HG03280 (cell line): ENCODE results near the gene PCARE.
A peak's percentile ranks its signal among the peaks of the same experiment; 100 is the strongest.

ENCODE experiments used
- ATAC-seq: cut with Tn5 transposase; IDR thresholded peaks from one replicate; pipeline ENCODE4 v1.9.1; 2021; ENCODE audit warnings: mild to moderate bottlenecking, moderate library complexity; ENCODE audit not compliant: unreplicated experiment

PCARE gene

DNA sequence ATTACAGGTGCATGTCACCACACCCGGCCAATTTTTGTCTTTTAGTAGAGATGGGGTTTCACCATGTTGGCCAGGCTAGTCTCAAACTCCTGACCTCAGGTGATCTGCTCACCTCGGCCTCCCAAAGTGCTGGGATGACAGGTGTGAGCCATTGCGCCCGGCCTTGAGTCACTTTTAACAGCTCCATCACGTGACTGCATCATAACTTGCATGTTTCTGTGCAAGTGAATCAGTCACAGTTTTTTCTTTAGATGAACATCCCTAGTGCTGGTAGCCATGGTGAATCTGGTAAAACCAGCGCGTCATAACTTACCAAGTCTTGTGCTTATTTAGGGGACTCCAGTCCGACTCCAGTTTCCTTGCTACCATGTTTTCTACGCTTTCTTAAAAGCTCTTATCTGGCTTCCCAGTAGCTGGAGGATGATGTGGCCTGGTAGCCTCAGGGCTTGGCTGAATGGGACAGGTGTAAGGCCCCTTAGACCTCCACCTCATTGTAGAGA lies 33.1 kb downstream of the PCARE start:
- ATAC-seq = no peak

DNA sequence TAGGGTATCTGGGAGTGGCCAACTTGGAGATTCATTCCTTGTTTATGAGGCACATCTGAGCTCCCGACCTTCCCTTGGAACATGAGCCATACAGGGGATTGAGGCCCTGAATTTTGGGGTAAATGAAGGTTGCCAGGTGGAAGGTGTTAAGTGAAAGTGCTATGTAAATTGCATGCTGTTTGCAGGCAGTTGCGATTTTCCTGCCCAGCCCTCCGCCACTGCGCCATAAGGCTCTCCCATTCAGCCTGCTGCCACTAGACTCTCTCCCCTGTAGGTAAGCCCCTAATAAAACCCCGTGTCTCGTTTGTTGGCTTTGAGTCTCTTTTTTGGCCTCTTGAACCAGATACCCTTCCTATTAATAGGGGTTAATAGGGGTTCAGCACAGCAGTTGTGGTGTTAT lies 33.8 kb downstream of the PCARE start:
- ATAC-seq = no peak

DNA sequence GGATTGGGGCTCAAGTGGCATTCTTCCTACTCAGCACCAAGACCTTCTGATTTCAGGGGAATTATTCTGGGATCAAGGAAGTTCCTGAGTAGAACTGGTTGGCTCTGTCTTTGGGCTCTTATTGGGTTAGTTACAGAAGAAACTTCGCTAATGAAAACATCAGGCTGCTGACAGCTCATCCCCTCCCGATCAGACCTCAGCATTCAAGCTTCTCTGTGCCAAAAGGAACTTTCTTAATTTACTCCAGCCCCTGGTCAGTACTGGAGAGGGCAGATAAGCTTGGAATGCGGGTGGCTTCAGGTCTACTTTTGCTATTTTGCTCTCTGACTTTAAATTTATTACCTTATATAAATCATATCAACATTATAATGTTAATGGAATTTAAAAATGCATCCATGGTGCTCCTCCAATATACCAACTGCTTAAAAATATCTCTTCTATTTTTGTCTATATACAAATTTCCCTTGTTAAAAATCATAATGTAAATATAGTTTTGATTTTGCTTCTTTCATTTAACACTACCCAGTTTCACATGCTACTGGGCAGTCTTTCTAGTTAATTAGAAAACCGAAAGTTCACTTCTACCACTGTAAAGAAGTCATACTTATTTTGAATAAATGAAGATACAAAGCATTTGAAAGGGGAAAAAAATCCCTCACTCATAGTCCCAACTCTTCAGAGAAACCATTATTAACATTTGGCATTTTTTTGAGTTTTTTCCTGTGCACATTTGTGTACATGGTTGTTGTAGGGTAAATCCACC lies 34.4 kb downstream of the PCARE start:
- peak; percentile 69 for ATAC-seq

DNA sequence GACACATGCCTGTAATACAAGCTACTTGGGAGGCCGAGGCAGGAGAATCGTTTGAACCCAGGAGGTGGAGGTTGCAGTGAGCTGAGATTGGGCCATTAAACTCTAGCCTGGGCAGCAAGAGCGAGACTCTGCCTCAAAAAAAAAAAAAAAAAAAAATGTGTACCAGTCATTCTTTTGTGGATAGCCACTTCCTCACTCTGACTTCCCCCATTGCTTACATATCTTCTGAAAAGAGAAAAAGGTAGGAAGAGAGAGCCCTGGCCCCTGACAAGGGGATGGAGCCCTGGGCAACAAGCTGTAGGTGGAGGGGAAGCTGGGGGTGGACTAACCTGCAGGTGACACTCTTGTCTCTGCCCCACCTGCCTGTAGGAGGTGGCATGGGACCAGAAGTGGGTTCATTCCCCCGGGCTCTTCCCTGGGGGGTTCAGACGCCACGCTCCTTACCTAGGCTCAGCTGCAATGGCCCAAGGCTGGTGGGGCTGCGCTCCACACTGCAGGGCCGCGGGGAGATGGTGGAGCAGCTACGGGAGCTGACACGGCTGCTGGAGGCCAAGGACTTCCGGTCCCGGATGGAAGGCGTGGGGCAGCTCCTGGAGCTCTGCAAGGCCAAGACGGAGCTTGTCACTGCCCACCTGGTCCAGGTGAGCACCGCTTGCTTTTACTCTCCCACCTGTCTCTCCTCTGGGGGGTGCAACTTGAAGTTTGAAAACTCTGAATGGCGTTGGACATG lies 39.1 kb downstream of the PCARE start:
- ATAC-seq = no peak

DNA sequence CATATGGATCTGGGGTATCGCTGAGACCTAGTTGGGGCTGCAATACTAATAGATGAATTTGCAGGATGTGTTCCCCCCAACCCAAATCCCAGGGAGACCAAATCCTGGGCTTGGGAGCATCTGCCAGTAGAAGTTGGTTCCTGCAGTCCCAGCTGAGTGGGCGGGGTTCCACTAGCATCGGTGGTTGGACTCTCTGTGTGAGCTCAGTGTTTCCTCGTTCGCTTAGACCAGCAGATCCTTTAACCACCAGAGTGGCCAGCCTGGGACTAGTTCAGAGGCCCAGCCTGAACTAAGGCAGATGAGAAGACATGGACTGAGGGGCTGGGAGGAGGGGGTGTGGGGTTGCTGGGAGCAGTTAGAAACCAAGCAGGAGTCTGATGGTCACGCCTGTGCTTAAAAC lies 40.7 kb downstream of the PCARE start:
- ATAC-seq = no peak

DNA sequence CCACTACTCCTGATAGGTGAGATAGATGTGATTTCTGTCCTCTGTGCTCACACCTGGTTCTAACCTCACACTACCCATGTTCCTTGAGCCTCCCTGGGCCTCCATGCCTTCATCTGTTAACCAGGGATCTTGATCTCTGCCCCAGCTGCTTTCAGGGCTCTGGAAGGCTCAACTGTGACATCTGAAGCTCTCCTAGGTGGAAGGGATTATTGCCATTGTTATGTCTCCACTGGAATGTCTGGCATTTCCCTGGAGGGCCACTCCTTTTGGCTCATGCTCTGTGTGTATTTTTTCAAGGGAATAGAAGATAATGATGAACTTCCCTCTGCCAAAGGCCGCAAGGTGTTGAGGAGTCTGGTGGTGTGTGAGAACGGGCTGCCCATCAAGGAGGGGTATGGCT lies 41.2 kb downstream of the PCARE start:
- no peak for ATAC-seq

DNA sequence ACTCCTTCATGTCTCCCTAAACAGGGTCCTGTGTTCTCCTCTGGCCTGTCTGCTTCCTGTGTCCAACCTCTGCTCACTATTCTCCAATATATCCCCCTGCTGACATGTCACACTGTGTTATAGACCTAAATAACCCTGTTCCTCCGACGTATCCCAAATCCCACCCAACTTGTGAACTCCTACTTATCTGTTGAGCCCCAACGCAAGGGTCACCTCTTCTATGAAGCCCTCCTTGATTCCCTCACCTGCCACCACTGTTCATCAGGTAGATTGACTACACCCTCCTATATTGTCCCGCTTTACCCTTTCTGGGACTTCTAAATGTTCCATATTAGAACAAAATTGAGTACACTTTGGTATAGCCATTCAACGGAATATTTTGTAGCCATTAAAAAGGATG lies 42.1 kb downstream of the PCARE start:
- no peak for ATAC-seq

DNA sequence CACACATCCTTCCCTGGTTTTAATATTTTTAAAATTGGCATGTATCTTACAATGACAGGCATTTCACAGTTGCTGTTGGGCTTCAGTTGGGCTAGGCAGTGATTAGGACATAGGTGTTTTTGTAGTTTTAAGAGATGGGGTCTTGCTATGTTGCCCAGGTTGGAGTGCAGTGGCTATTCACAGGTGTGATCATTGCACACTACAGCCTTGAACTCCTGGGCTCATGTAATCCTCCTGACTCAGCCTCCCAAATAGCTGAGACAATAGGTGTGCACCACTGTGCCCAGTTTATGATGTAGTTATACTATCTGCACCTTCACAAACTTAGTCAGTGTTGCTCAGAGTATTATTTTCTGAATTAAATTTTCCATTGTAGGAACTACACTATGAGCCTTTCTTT lies 43.3 kb downstream of the PCARE start:
- no peak for ATAC-seq

DNA sequence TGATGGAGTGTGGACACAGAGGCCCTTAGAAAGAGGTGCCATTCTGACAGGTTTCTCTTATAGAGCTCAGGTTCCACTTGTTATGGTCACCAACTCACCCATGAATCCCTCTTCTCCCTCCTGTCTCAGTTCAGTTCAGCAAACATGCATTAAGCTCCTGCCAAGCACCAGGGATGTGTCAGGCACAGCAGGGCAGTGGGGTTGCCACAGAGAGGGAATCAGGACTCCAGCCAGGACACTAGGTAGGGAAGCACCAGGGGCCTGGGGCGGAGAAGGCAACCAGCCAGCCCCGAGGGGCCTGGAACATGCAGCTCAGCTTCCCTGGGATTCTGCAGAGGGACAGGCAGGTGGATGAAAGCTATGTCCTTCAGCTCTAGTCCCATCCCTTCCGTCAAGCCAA lies 48.6 kb downstream of the PCARE start:
- ATAC-seq = no peak

DNA sequence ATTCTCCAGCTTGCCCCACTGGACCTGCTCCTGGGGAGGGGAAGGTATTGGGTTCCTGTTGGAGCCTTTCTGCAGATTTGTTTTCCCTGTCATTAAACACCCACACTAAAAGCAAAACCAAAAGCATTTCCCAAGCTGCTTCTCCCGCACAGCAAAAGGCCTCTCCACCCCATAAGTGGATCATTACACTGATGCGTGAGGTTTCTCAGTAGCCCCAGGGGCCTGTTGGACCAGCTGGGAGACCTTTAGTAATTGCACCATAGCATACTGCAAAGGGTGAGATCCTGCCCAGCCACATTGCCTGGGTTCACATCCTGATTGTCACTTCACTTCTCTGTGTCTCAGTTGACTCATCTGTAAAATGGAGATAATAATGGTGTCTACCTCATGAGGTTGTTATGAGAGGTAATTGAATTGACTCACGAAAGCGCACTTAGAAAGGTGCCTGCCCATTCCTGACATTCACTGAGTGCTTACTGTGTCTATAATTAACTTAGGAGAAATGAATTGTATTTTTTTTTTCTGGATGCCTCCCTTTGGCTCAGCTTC lies 49.4 kb downstream of the PCARE start:
- ATAC-seq = no peak

DNA sequence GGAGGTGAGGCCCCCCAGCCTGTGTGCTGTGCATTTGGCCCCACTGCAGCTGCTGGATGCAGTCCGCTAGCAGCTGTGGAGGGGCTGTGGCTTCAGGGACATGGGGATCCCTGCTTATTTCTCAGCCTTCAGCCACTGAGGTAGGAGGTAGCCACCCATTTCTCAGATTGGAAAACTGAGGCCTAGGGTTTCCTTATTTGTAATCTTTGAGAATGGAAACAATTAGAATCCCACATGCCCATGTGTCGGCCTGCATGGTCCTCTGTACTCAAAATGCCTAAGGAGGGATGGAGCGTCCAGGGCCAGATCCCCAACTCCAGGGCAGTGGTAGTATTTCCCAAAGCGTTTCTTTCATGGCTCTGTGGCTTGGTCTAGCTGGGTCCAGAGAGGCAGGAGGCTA lies 51.1 kb downstream of the PCARE start:
- ATAC-seq = no peak

DNA sequence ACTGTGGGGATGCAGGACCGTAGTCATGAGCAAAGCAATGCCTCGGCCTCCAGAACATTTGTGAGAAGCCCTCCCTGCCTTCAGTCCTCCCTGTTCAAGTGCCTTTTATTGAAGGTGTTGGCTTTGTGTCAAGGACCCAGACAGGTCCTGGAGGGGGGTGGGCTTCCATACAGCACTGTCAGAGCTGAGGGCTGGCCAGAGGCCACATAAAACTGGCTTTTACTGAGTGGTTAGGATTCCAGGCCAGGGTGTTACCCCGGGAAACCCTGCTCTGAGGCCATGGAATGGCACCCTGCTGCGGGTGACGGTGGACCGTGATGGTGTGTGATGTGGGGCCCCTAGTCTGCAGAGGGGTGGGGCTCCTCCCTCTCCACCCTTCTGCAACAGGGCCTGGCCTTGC lies 51.6 kb downstream of the PCARE start:
- ATAC-seq = no peak

DNA sequence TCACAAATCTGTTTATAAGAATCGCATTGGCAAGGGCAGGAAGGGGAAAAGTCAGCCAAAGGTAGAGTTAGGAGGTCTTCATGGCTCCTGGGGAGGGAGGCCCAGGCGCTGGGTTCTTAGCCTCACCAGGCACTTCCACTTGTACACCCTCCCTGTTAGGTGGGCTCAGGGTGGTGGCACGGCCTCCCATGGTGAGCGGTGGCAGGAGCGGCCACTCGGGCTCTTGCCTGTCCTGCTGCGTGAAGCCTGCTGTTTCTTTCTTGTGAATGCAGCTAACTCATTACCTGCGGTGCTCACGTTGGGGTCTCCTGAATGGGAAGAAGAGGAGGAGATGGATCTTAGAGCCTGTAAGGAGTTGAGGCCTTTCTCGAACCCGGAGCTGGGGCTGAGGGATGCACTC lies 52.4 kb downstream of the PCARE start:
- ATAC-seq = no peak

DNA sequence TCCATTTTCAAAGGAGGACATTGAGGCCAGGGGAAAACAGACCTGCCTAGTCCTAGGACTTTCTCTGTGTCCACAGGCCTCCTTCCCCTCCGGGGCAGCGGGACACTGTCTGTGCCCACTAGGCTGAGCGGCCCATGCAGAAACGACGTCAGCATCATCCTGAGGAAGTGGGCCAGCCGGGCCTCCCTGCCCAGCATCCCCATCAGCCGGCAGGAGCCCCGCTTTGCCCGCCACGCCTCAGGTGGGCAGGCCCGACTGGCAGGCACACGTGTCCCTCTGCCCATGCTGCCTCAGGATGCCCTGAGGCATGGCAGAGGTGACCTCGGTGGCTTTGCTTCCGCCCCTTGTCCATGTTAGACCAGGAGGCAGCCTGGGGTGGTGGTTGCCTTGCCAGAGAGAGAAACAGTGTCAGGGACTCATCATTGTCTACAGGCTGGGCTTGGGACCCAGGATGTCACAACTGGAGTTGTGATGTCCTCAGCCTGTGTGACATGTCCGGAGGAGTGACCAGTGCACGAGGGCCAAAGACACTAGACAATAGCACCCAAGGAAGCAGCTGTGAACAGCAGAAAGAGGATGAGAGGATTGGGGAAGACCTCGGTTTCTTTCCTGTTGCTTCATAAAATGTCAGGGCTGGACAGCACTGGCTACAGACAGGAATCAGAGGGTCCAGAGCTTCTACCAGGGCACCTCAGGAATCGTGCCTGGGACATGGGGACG lies 56.4 kb downstream of the PCARE start:
- ATAC-seq = no peak

DNA sequence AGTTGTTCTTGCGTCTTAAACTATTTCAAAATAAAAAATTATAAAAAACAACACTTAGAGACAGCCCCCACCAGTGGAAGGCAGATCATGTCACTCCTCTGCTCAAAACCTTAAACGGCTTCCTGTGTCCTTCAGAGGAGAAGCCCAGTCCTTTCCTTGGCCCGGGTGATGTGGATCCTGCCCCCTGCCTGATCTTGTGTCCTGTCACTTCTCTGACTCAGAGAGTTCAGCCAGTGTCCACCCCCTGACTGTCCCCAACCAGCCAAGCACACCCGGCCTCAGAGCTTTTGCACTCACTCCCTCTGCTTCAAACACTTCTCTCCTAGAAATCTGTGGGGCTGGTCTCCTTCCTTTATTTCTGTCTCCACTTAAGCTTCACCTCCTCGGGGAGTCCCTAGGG lies 57.8 kb downstream of the PCARE start:
- no peak for ATAC-seq

DNA sequence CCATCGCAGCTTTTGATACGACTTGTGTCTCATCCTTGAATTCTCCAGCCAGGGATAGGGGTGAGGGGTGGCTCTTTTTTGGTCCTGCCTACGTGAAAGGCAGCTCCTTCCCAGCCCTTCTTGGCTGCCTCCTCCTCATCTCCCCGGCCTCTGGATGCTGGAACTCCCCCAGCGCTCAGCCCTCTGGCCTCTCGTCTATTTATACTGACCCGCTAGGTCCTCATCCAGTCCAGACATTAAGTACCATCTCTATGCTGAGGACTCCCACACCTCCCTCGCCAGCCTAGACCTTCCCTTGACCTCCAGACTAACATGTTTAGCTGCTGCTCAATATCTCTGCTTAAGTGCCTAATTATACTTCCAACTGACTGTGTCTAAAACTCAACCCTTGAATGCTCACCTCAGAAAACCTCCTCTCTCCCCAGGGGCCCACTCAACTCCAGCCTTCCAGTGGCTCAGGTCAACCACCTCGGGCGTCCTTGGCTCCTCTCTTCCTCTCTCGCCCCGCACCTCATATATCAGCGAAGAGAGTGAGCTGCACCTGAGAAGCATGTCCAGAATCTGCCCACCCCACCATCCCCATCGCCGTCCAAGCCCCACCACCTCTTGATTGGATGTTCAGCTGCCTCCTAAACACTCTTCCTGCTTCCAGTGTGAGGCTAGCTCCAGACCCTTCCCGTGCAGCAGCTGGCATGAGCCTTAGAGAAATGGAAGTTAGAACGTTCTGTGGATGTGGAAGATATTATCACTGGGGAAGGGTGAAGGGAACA lies 58.4 kb downstream of the PCARE start:
- ATAC-seq = no peak

DNA sequence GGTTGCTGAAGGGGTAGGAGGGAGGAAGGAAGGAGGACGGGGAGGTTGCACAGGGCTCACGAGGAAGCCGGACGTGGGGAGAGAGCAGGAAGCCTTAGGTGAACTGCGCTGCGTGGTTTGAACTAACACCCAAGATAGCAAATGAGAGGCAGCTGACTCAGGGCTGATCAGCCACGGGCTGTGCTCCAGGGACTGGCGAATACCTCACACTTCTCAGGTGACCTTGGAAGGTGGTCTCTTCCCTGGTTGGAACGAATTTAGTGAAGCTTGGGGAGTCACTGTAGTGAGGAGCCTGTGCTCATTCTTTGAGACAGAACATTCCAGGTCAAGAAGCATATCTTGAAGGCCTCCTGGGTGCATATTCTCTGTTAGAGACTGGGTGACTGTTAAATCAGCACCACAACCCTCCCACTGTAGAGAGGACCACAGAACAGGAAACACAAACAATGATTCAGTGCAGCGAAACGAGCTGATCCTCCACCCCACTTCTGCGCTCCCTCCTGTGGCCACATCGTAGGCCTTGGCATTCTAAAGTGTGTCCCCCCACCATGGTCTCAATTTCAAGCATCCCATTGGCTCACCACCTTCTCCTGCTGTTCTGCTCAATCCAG lies 59.4 kb downstream of the PCARE start:
- ATAC-seq = no peak

DNA sequence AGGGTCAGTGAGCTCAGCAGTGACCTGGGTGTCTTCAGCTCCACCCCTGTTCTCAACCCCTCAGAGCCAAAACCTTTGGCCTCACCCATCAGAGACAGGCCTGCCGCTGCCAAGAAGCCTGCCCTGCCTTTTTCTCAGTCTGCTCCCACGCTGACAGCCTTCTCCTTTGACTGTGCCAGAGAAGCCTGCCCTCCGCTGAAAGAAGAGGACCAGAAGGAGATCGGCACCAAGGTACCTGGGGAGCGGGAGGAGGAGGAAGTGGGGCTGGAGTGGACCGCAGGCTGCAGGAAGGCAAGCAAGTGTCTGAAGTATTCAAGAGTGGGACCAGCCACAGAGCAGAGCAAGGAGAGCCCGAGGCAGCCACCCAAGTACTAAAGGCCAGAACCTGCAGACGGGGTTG lies 60.0 kb downstream of the PCARE start:
- ATAC-seq = no peak

DNA sequence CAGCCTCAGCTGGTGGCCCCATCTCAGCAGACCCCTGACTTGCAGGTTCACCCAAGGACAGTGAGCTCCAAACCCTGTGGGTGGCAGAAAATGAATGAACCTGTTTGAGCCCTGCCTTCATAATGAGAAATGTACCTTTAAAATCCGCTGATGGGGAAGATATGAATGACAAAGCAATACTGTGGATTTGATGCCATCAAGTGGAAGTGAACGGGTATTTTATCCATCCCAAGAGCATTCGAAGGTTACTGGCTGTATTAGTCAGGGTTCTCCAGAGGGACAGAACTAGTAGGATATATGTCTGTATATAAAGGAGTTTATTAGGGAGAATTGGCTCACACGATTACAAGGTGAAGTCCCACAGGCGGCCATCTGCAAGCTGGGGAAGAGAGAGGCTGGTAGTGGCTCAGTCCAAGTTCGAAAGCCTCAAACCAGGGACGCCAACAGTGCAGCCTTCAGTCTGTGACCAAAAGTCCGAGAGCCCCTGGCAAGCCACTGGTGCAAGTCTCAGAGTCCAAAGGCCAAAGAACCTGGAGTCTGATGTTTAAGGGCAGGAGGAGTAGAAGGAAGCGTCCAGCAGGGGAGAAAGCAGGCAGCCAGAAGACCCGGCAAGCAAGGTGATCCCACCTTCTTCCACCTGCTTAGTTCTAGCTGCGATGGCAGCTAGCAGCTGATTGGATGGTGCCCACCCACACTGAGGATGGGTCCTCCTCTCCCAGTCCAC lies 61.1 kb downstream of the PCARE start:
- ATAC-seq = no peak

DNA sequence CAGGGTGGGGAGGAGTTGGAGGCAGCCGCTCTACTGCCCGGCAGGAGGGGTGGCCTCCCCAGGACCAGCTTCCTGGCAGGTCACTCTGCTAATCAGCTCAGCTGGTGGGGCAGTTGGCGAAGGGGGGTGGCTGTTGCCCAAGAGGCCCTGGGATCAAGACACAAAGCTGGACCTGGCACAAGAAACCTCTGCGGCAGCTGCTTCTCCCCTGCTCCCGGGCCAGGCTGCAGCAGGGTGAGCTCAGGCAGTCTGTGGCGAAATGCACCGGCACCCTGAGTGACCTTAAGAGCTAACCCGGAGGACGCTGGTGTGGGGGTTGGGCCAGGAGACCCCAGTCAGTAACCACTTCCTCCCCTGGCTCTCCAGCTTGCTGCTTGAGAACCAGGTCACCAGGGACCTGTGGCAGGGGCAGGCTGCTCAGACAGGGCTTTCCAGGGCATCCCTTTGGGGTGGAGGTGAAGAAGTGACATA lies 62.1 kb downstream of the PCARE start:
- ATAC-seq = no peak
